GM18861 (cell line): ENCODE data around the gene RIPK1.
"Not testable (repeated sequence)": the region's sequence is repeated elsewhere in the genome, so short reads cannot be mapped to it uniquely, and the experiment has no call there.

Experiments used
- ATAC-seq: cut with Tn5 transposase; IDR thresholded peaks from one replicate; pipeline ENCODE4 v1.9.1; 2021; ENCODE audit not compliant: unreplicated experiment

Gene RIPK1

GRCh38 chr6:3045369-3045768, 22.9 kb upstream of the RIPK1 start:
- no peak for ATAC-seq

GRCh38 chr6:3045777-3046176, 22.5 kb upstream of the RIPK1 start:
- no peak for ATAC-seq

- no peak for ATAC-seq
Measured at GRCh38 chr6:3046295-3046694, 22.0 kb upstream of the RIPK1 start.

GRCh38 chr6:3048009-3048408, 20.3 kb upstream of the RIPK1 start:
- not testable (repeated sequence) for ATAC-seq

GRCh38 chr6:3052481-3053230, 15.6 kb upstream of the RIPK1 start:
- no peak for ATAC-seq

GRCh38 chr6:3053231-3053508, 15.1 kb upstream of the RIPK1 start:
- no peak for ATAC-seq

GRCh38 chr6:3054229-3055157, 13.8 kb upstream of the RIPK1 start:
- not testable (repeated sequence) for ATAC-seq

GRCh38 chr6:3055158-3055499, 13.2 kb upstream of the RIPK1 start:
- not testable (repeated sequence) for ATAC-seq

GRCh38 chr6:3057063-3057770, 11.1 kb upstream of the RIPK1 start:
- no peak for ATAC-seq

- no peak for ATAC-seq
Measured at GRCh38 chr6:3058957-3059356, 9.3 kb upstream of the RIPK1 start.

GRCh38 chr6:3060092-3060491, 8.2 kb upstream of the RIPK1 start:
- ATAC-seq, result not testable (repeated sequence)

- no peak for ATAC-seq
Measured at GRCh38 chr6:3061501-3061941, 6.8 kb upstream of the RIPK1 start.

GRCh38 chr6:3063340-3063732, 5.0 kb upstream of the RIPK1 start:
- not testable (repeated sequence) for ATAC-seq

- peak; percentile 56 for ATAC-seq
Measured at GRCh38 chr6:3063733-3064700, 4.3 kb upstream of the RIPK1 start.

- no peak for ATAC-seq
Measured at GRCh38 chr6:3071568-3071967, 3.3 kb downstream of the RIPK1 start.

GRCh38 chr6:3072798-3073197, 4.5 kb downstream of the RIPK1 start:
- no peak for ATAC-seq

GRCh38 chr6:3073382-3073781, 5.1 kb downstream of the RIPK1 start:
- ATAC-seq, result no peak

- no peak for ATAC-seq
Measured at GRCh38 chr6:3075772-3076113, 7.4 kb downstream of the RIPK1 start.

GRCh38 chr6:3076320-3076719, 8.0 kb downstream of the RIPK1 start:
- ATAC-seq, result no peak

GRCh38 chr6:3077430-3077829, 9.1 kb downstream of the RIPK1 start:
- ATAC-seq, result no peak

- not testable (repeated sequence) for ATAC-seq
Measured at GRCh38 chr6:3078952-3079351, 10.7 kb downstream of the RIPK1 start.
